IMR-90 (cell line): ENCODE data around the gene FMN1.

Experiments
- BHLHE40 ChIP-seq: fragments of 150-350 bp; IDR thresholded peaks from 2 replicates; pipeline ENCODE4 v1.6.1; 2016; ENCODE audit warnings: mild to moderate bottlenecking, low read depth, low read length
- CEBPB ChIP-seq: IDR thresholded peaks from 2 replicates; pipeline ENCODE4 v1.6.1; 2012; ENCODE audit warnings: low read depth, low read length, improper control_type of control experiment
- CHD1 ChIP-seq: IDR thresholded peaks from 2 replicates; pipeline ENCODE4 v1.6.1; 2012; ENCODE audit warnings: low read depth, low read length, improper control_type of control experiment
- CTCF ChIP-seq: conservative IDR thresholded peaks from 2 replicates; pipeline ENCODE4 v1.5.1; 2012; ENCODE audit warnings: mild to moderate bottlenecking, low read depth, low read length, improper control_type of control experiment
- FOS ChIP-seq: fragments of 150-350 bp; IDR thresholded peaks from 2 replicates; pipeline ENCODE4 v1.6.1; 2016; ENCODE audit warnings: low read depth, low read length
- MAFK ChIP-seq: IDR thresholded peaks from 2 replicates; pipeline ENCODE4 v1.6.1; 2012; ENCODE audit warnings: low read depth, low read length, improper control_type of control experiment
- MAZ ChIP-seq: IDR thresholded peaks from 2 replicates; pipeline ENCODE4 v1.6.1; 2012; ENCODE audit warnings: low read depth, mild to moderate bottlenecking, low read length, improper control_type of control experiment, moderate library complexity, borderline replicate concordance
- MXI1 ChIP-seq: IDR thresholded peaks from 2 replicates; pipeline ENCODE4 v1.6.1; 2012; ENCODE audit warnings: low read depth, mild to moderate bottlenecking, low read length, moderate library complexity, borderline replicate concordance
- POLR2A ChIP-seq: IDR thresholded peaks from 2 replicates; pipeline ENCODE4 v1.6.1; 2012; ENCODE audit warnings: mild to moderate bottlenecking, low read depth, low read length
- RCOR1 ChIP-seq: IDR thresholded peaks from 2 replicates; pipeline ENCODE4 v1.6.1; 2012; ENCODE audit warnings: mild to moderate bottlenecking, low read length, improper control_type of control experiment; ENCODE audit not compliant: insufficient replicate concordance
- RFX5 ChIP-seq: IDR thresholded peaks from 2 replicates; pipeline ENCODE4 v1.8.0; 2012; ENCODE audit warnings: low read depth, mild to moderate bottlenecking, low read length, moderate library complexity
- SMC3 ChIP-seq: fragments of 150-350 bp; IDR thresholded peaks from 2 replicates; pipeline ENCODE4 v1.6.1; 2016; ENCODE audit warnings: low read depth, mild to moderate bottlenecking, antibody characterized with exemption, low read length, moderate library complexity
- USF2 ChIP-seq: fragments of 150-350 bp; IDR thresholded peaks from 2 replicates; pipeline ENCODE4 v1.6.1; 2017; ENCODE audit warnings: mild to moderate bottlenecking, antibody characterized with exemption, low read length, low read depth

- TF ChIP-seq CTCF: no peak
- no peak for TF ChIP-seq SMC3
- no peak for TF ChIP-seq USF2
- TF ChIP-seq POLR2A: no peak
- no peak for TF ChIP-seq FOS
- TF ChIP-seq MAFK: no peak
- no peak for TF ChIP-seq RFX5
- no peak for TF ChIP-seq RCOR1
- no peak for TF ChIP-seq MXI1
- no peak for TF ChIP-seq MAZ
- TF ChIP-seq CEBPB: no peak
- no peak for TF ChIP-seq CHD1
- TF ChIP-seq BHLHE40: no peak
These were observed 38.7 kb downstream of the FMN1 start for GRCh38 chr15:33155691-33156420.
